Stomach (tissue), 9 donors: ENCODE data around the gene LDB3. TPM values are rescaled to one million over a fixed set of nuclear protein-coding genes. Genes with fewer than 3 reads are reported as not detected.

Source experiments
- DNase-seq, 2 donors: peaks; one replicate each; pipeline versions ENCODE4 v3.0.0 to v3.0.0-alpha.2; 2013 to 2019
- H3K27ac ChIP-seq, 5 donors: fragments of 200-600 bp in 4 of 5; sonication (generic) in 4 of 5; one replicate each; pipeline ENCODE4 v1.5.1; 2013 to 2019; ENCODE audit warnings: mild to moderate bottlenecking in 1 of 5, moderate library complexity in 1 of 5
- H3K27me3 ChIP-seq, 3 donors: fragments of 200-600 bp; sonication (generic); one replicate each; pipeline ENCODE4 v1.5.1; 2017 to 2019; ENCODE audit warnings: mixed run types in 1 of 3
- H3K36me3 ChIP-seq, 4 donors: fragments of 200-600 bp; sonication (generic); 1 replicate in 3 of 4; 2 replicates in 1 of 4; pipeline ENCODE4 v1.5.1; 2016 to 2019
- H3K4me1 ChIP-seq, 4 donors: fragments of 200-600 bp; sonication (generic); one replicate each; pipeline ENCODE4 v1.5.1; 2016 to 2019
- H3K4me3 ChIP-seq, 4 donors: fragments of 200-600 bp; sonication (generic) in 3 of 4; one replicate each; pipeline ENCODE4 v1.5.1; 2016 to 2019; ENCODE audit warnings: mild to moderate bottlenecking in 1 of 4
- H3K9me3 ChIP-seq, 4 donors: fragments of 200-600 bp; sonication (generic); one replicate each; pipeline ENCODE4 v1.5.1; 2016 to 2019
- CTCF ChIP-seq, 7 experiments: fragments of 450-650 bp in 4 of 7; fragments of 200-600 bp in 3 of 7; sonication (generic) in 3 of 7; IDR thresholded peaks; one replicate each; pipeline ENCODE4 v1.5.1; 2016 to 2019; ENCODE audit warnings: antibody characterized with exemption in 7 of 7, control low read depth in 2 of 7, mild to moderate bottlenecking in 1 of 7
- EP300 ChIP-seq: sonication (generic); formaldehyde crosslinking; IDR thresholded peaks from one replicate; pipeline ENCODE4 v1.6.1; 2017; ENCODE audit warnings: antibody characterized with exemption
- POLR2A ChIP-seq, 4 donors: fragments of 450-650 bp; IDR thresholded peaks; one replicate each; pipeline ENCODE4 v1.6.1; 2016; ENCODE audit warnings: antibody characterized with exemption in 4 of 4, control low read depth in 2 of 4, mild to moderate bottlenecking in 1 of 4, moderate library complexity in 1 of 4
- POLR2AphosphoS5 ChIP-seq, 3 donors: sonication (generic); formaldehyde crosslinking; IDR thresholded peaks; one replicate each; pipeline ENCODE4 v1.6.1; 2016; ENCODE audit warnings: antibody characterized with exemption in 3 of 3
- WGBS, 5 donors: extraction: QIAGEN DNeasy Blood & Tissue Kit in 3 of 5; methylation state at CpG; one replicate each; pipeline versions ENCODE4 v1.1.5 to v1.1.7; 2013 to 2018; 5-methylcytosine and 5-hydroxymethylcytosine counted together
- intact Hi-C: fragments of 100-400 bp; cut with DNase I; formaldehyde crosslinking; loops from one replicate; pipeline ENCODE4 v1.15.1; 2023; ENCODE audit warnings: low total_unique reads
- polyA plus RNA-seq, 3 donors: library from polyadenylated mRNA; stranded (reverse); fragments of 200-250 nt; gene quantifications; one replicate each; pipeline ENCODE4 v1.2.3, GENCODE V29; 2013
- total RNA-seq, 5 donors: library from RNA; depleted of rRNA; stranded (reverse); fragments of >200 nt; gene quantifications; one replicate each; pipeline versions ENCODE4 v1.1.0 to v1.2.3, GENCODE V29; 2014 to 2016
- donor health status: healthy with polysubstance abuse.
- donor health status: Bipolar disorder and iron deficiency.
- donor health status: healthy.

The LDB3 gene
- total and polyA plus RNA-seq, 8 donors = 0.29 to 8.5 (median 2.5) TPM

DNA sequence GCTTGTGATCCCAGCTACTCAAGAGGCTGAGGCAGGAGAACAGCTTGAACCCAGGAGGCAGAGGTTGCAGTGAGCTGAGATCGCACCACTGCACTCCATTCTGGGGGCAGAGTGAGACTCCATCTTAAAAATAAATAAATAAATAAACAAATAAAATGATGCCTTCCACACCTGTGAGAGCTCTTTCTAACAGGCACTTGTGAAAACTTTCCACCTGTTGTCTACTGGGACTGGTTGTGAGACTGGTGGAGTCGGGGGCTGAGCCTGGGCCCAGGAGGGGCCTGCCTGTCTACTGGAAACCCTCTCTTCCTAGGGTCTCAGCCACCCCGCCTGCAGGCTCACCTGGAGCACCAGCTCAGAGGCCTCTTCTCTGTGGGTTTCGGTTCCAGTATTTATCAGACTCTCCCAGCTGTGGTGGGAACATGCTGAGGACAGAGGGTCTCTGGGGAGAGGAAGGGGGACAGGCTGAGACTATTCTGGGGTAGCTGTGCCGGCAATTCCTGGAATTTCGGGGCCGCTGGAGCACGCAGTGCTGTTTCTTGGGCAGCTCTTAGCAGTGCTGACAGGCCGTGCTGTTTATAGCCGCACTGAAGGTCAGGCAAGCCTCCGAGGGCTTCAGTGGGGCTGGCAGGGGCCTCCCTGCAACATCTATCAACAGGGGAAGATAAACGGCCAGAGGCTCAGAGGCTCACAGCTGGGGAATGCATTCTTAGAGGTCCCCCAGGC is 3.8 kb downstream of the LDB3 start:
- Histone ChIP-seq H3K4me1 (peaks cover 34 to 82% (median 61%) of the 10 kb centered on the region in 4 donors), H3K27ac (peak overlapping the region in 4 of 5 donors; percentile 59 to 85 (median 76)), H3K4me3 (peak overlapping the region in 2 of 4 donors; percentile 5 to 29), H3K27me3 (no peaks in the 10 kb centered on the region), H3K36me3 (no peaks in the 10 kb centered on the region), H3K9me3 (no peaks in the 10 kb centered on the region)
- TF ChIP-seq POLR2AphosphoS5 (IDR thresholded peaks at IDR 0.05) (no peak), CTCF (IDR thresholded peaks at IDR 0.05) (no peak), POLR2A (IDR thresholded peaks at IDR 0.05) (no peak), EP300 (no peak)
- DNase-seq = peak in 1 of 2 donors; percentile 72
- intact Hi-C loops = no loop called here
- 65 to 74% (median 70%) methylated on average over 11 to 12 of the region's 12 CpGs for WGBS, 5 donors

DNA sequence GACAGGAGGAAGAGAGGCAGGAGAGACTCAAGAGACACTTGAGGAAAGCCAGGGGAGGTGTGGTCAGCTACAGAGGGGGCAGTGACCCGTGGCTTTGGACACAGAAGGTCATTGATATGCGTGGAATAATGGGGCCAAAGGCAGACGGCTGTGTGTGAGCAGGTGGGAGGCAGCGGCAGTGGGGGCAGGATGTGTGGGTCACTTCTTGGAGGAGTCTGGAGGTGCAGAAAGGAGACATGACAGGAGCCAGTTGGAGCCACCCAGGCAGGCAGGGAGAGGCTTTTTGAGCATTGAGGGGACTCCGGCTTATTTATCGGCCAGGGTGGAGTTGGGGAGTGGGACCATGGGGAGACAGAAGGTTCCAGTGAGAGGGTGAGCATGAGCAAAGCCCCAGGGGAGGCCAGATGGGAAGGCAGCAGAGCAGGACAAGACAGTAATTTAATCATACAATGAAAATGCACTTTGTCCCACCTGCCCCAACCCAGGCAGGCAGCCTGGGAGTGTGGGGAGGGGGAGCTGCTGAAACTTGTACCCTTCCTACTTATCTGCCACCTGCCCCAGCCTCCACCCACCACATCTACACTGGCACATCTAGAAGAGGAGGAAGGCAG is 5.0 kb downstream of the LDB3 start:
- no peak for TF ChIP-seq POLR2AphosphoS5 (IDR thresholded peaks at IDR 0.05)
- no peak for TF ChIP-seq CTCF (IDR thresholded peaks at IDR 0.05)
- no peak for TF ChIP-seq POLR2A (IDR thresholded peaks at IDR 0.05)
- TF ChIP-seq EP300 = no peak
- Histone ChIP-seq H3K9me3 (no peaks in the 10 kb centered on the region), H3K27me3 (no peaks in the 10 kb centered on the region), H3K27ac (peak overlapping the region in 4 of 5 donors; percentile 41 to 85 (median 68)), H3K36me3 (no peaks in the 10 kb centered on the region), H3K4me1 (peaks cover 34 to 75% (median 54%) of the 10 kb centered on the region in 4 donors), H3K4me3 (no peak overlapping the region)
- intact Hi-C loops = no loop called here
- WGBS, 5 donors = 59 to 78% (median 71%) methylated on average over 6 of the region's 6 CpGs
- no peak for DNase-seq

GRCh38 chr10:86673827-86674581 is 5.7 kb downstream of the LDB3 start:
- Histone ChIP-seq H3K27ac (peak overlapping the region in 4 of 5 donors; percentile 41 to 85 (median 68)), H3K36me3 (no peaks in the 10 kb centered on the region), H3K4me1 (peaks cover 34 to 71% (median 51%) of the 10 kb centered on the region in 4 donors), H3K9me3 (no peaks in the 10 kb centered on the region), H3K4me3 (no peak overlapping the region), H3K27me3 (no peaks in the 10 kb centered on the region)
- TF ChIP-seq POLR2AphosphoS5 (IDR thresholded peaks at IDR 0.05) = no peak
- no peak for TF ChIP-seq CTCF (IDR thresholded peaks at IDR 0.05)
- no peak for TF ChIP-seq EP300
- no peak for TF ChIP-seq POLR2A (IDR thresholded peaks at IDR 0.05)
- DNase-seq = peak in 1 of 2 donors; percentile 66
- intact Hi-C loops = no loop called here
- WGBS, 5 donors = 38 to 43% (median 42%) methylated on average over 9 to 11 of the region's 11 CpGs

GRCh38 chr10:86674912-86675311 is 6.6 kb downstream of the LDB3 start:
- Histone ChIP-seq H3K4me1 (peaks cover 34 to 69% (median 47%) of the 10 kb centered on the region in 4 donors), H3K36me3 (no peaks in the 10 kb centered on the region), H3K27ac (peak overlapping the region in 2 of 5 donors; percentile 39 to 85), H3K27me3 (no peaks in the 10 kb centered on the region), H3K4me3 (no peak overlapping the region), H3K9me3 (no peaks in the 10 kb centered on the region)
- intact Hi-C loops = no loop called here
- no peak for DNase-seq
- no peak for TF ChIP-seq EP300
- no peak for TF ChIP-seq POLR2AphosphoS5 (IDR thresholded peaks at IDR 0.05)
- TF ChIP-seq POLR2A (IDR thresholded peaks at IDR 0.05) = no peak
- no peak for TF ChIP-seq CTCF (IDR thresholded peaks at IDR 0.05)
- 74 to 93% (median 86%) methylated on average over 2 to 3 of the region's 3 CpGs for WGBS, 5 donors
